Measurements from ENCODE around the gene DDIT4. TPM values are rescaled to one million over a fixed set of nuclear protein-coding genes. Genes with fewer than 3 reads are reported as not detected.
A peak's percentile ranks its signal among the peaks of the same experiment; 100 is the strongest.
"Not testable (repeated sequence)": the region's sequence is repeated elsewhere in the genome, so short reads cannot be mapped to it uniquely, and the experiment has no call there.

The DDIT4 gene
- total and polyA plus RNA-seq, 3 experiments from 2014 or later, result 144 to 183 (median 156) TPM

DNA sequence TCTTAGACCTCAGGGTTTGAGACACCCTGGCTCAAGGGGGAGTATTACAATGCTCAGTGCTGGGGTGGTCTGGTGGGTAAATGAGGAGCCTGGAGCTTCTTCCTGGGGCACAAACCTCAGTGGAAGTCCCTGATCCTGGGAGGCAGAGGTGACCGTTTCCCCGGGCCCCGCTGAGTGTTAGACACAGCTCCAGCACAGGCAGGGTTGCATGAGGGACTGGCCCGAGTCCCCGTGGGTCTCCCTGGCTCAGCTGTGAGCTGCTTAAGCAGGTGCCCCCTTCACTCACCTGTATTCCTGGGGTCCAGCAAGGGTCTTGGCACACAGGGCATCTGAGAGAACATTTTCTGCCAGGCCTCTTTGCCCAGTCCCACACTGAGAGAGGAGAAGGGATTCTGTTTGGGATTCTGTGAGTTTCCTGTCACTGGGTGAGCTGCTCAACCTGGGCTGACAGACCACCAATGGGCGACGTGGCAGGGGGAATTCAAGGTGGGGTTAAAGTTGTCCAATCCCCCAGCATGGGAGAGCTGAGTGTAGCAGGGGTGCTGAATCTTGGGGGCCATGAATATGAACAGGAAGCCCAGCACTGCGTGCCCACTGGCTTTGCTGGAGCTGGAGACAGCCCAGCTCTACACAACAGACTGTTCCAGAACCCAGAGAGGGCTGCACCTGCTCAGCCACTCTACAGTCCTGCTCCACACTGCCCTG lies 29.9 kb downstream of the DDIT4 start:
- peak overlapping the region in 6 of 8 donors; percentile 57 to 81 (median 66) for H3K27ac Mint-ChIP-seq
- H3K36me3 ChIP-seq (ENCODE audit: insufficient read depth, low read length), result no peaks in the 10 kb centered on the region
- peaks cover 28% of the 10 kb centered on the region for H3K4me1 ChIP-seq (ENCODE audit: insufficient read depth, low read length)
- no peak for DNase-seq
- no peaks in the 10 kb centered on the region for H3K27me3 ChIP-seq (ENCODE audit: insufficient read depth, low read length, poor library complexity, severe bottlenecking)
- CTCF ChIA-PET, result interaction anchor here (1.0 to 1.8 kb wide), 5 partner anchors 10 to 33 kb away, joined by 3 to 6 read pairs (median 4); no protein-coding TSS in a partner anchor
- POLR2A ChIA-PET, result interaction anchor here (0.6 to 0.8 kb wide), 2 partner anchors 20 to 1833 kb away, joined by 3 read pairs; no protein-coding TSS in a partner anchor
- no peaks in the 10 kb centered on the region for H3K9me3 Mint-ChIP-seq
- no peaks in the 10 kb centered on the region for H3K36me3 Mint-ChIP-seq
- no peak overlapping the region for H3K27ac ChIP-seq (ENCODE audit: low read depth, low read length)
- H3K27me3 Mint-ChIP-seq, result peaks cover 0 to 1% of the 10 kb centered on the region in 2 donors
- peak overlapping the region in 1 of 7 donors; percentile 14 for H3K4me3 Mint-ChIP-seq
- H3K9me3 ChIP-seq (ENCODE audit: low read length), result no peaks in the 10 kb centered on the region
- peaks cover 25 to 45% (median 27%) of the 10 kb centered on the region in 3 donors for H3K4me1 Mint-ChIP-seq
- no peak overlapping the region for H3K4me3 ChIP-seq (ENCODE audit: low read length)

DNA sequence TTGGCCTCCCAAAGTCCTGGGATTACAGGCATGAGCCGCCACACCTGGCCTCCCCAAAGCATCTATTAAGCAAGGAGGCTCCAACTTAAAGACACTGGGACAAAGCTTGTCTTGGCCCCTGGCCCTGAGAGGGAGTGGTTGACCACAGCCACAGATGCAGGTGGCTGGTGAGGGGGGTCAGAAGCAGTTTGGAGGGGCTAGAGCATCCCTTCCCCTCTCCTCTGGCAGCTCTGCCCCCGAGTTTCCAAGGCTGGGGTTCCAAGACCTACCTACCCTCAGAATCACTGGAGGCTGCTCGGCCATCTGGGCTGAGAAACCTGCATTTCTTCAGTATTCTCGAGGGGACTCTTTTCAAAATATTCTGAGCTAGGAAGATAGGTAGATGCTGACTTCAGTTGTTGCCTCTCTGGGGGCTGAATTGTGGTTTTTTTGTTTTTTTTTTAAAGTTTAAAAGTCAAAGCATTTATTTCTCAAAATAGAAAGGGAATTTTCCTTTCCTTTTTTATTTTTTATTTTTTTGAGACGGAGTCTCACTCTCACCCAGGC lies 32.6 kb downstream of the DDIT4 start:
- Mint-ChIP-seq H3K27ac (peak overlapping the region in 4 of 8 donors; percentile 41 to 78 (median 74)), H3K27me3 (peaks cover 0 to 1% of the 10 kb centered on the region in 2 donors), H3K4me1 (peaks cover 30 to 53% (median 35%) of the 10 kb centered on the region in 3 donors), H3K36me3 (no peaks in the 10 kb centered on the region), H3K9me3 (no peaks in the 10 kb centered on the region), H3K4me3 (no peak overlapping the region)
- DNase-seq, result no peak
- ChIA-PET CTCF (no interaction called here), POLR2A (no interaction called here)
- Histone ChIP-seq H3K27me3 (ENCODE audit: insufficient read depth, low read length, poor library complexity, severe bottlenecking) (no peaks in the 10 kb centered on the region), H3K27ac (ENCODE audit: low read depth, low read length) (no peak overlapping the region), H3K4me3 (ENCODE audit: low read length) (no peak overlapping the region), H3K9me3 (ENCODE audit: low read length) (no peaks in the 10 kb centered on the region), H3K4me1 (ENCODE audit: insufficient read depth, low read length) (peaks cover 47% of the 10 kb centered on the region), H3K36me3 (ENCODE audit: insufficient read depth, low read length) (no peaks in the 10 kb centered on the region)

DNA sequence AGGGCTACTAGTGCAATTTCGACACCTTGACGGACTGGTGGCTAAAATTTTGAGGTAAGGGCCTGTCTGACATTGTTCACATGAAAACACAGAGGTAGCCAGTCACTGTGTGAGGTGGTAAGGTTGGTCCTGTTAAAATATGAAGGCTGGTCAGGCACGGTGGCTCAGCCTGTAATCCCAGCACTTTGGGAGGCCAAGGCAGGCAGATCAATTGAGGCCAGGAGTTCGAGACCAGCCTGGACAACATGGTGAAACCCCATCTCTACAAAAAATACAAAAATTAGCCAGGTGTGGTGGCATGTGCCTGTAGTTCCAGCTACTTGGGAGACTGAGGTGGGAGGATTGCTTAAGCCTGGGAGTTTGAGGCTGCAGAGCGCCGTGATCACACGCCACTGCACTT lies 34.0 kb downstream of the DDIT4 start:
- peaks cover 53% of the 10 kb centered on the region for H3K4me1 ChIP-seq (ENCODE audit: insufficient read depth, low read length)
- H3K9me3 ChIP-seq (ENCODE audit: low read length); DNase-seq; H3K4me3 Mint-ChIP-seq; H3K27me3 Mint-ChIP-seq; H3K36me3 ChIP-seq (ENCODE audit: insufficient read depth, low read length); H3K9me3 Mint-ChIP-seq; H3K36me3 Mint-ChIP-seq; H3K4me3 ChIP-seq (ENCODE audit: low read length); H3K27me3 ChIP-seq (ENCODE audit: insufficient read depth, low read length, poor library complexity, severe bottlenecking): not testable (repeated sequence)
- ChIA-PET POLR2A (interaction anchor here (1.0 kb wide), 1 partner anchor 11 kb away, joined by 4 read pairs; no protein-coding TSS in a partner anchor), CTCF (interaction anchor here (1.0 to 2.1 kb wide), 3 partner anchors 11 to 29 kb away, joined by 3 to 6 read pairs (median 4); no protein-coding TSS in a partner anchor)
- Mint-ChIP-seq H3K27ac (peak overlapping the region in 3 of 8 donors; percentile 12 to 88 (median 54)), H3K4me1 (peaks cover 31 to 53% (median 32%) of the 10 kb centered on the region in 3 donors)
- H3K27ac ChIP-seq (ENCODE audit: low read depth, low read length), result peak overlapping the region; percentile 63

DNA sequence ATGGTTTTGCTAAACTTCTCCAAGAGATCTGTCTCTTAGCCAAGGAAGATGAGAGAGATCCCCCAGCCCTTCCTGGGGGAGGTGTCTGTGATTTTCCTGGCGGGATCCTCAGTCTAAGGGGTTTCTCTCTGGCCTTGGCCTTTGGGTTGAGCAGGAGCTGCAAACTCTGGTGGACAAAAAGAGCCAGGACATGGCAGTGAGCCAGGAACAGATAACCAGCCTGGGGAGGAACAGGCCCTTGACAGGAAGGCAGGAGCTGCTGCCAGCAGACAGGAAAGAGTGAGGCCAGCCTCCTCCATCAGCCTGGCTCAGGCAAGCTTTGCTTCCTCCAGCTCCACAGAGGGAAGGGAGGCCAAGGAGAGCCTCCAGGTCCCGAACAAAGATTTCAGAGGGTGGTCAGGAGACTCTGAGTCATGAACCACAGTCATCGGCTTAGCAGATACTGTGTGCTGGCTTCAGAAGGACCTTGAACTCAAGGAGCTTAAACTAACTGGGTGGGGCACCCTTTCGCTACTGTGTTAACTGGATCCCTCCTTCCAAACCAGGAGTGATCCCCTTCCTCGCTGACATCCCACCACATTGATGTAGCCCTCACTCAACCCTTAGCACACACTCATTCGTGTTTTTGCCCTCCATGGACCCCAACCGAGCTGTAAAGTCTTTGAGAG lies 34.7 kb downstream of the DDIT4 start:
- peak overlapping the region; percentile 63 for H3K27ac ChIP-seq (ENCODE audit: low read depth, low read length)
- H3K4me1 ChIP-seq (ENCODE audit: insufficient read depth, low read length), result peaks cover 53% of the 10 kb centered on the region
- Mint-ChIP-seq H3K27me3 (peaks cover 0 to 1% of the 10 kb centered on the region in 2 donors), H3K4me1 (peaks cover 31 to 53% (median 32%) of the 10 kb centered on the region in 3 donors), H3K36me3 (no peaks in the 10 kb centered on the region), H3K4me3 (no peak overlapping the region), H3K27ac (peak overlapping the region; percentile 15 to 82 (median 61)), H3K9me3 (no peaks in the 10 kb centered on the region)
- H3K4me3 ChIP-seq (ENCODE audit: low read length), result no peak overlapping the region
- H3K9me3 ChIP-seq (ENCODE audit: low read length), result no peaks in the 10 kb centered on the region
- ChIA-PET CTCF (interaction anchor here (0.7 to 2.1 kb wide), 5 partner anchors 8 to 29 kb away, joined by 3 to 6 read pairs (median 4); no protein-coding TSS in a partner anchor), POLR2A (interaction anchor here (1.0 kb wide), 1 partner anchor 10 kb away, joined by 4 read pairs; no protein-coding TSS in a partner anchor)
- H3K27me3 ChIP-seq (ENCODE audit: insufficient read depth, low read length, poor library complexity, severe bottlenecking), result no peaks in the 10 kb centered on the region
- H3K36me3 ChIP-seq (ENCODE audit: insufficient read depth, low read length), result no peaks in the 10 kb centered on the region
- DNase-seq, result no peak

DNA sequence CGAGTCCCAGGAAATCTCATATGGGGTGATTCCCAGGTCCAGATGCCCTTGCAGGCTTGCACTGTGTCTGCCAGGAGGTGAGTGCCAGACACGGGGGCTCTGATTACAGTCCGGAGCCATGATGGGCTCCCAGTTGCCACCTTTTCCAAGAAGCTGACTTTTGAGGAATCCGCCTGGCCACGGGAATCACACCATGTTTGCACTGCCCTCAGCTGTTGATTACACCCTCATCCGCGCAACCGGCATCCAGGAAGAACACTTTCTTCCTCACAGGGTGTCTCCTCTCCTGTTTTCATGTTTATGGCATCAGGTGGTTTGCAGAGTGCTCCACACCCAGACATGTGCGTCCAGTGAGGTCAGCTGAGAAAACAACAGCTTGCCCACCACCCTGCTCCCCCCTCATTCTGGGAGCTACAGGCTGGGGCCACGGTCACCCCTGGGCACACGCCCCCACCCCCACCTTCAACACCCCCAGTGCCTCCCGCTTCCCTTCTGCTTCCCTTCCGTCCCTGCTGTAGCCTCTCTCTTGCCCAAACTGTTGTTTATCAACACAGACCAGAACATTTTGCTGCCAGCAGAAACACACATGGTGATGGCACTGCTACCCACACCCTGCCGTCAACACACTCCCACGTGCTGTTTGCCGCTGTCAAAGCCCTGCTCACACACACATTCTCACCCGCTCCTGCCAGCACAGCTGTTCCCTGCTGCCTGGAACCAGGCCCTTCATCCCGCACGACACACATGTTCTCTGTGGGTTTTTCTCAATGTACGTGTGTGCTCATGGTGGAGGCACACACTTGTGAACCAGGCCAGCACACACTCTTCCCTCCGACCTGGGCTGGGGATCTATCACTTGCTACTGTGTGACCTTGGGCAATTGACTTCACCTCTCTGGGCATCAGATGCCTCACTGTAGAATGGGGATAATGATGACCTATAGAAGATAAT lies 35.8 kb downstream of the DDIT4 start:
- H3K9me3 ChIP-seq (ENCODE audit: low read length), result no peaks in the 10 kb centered on the region
- Mint-ChIP-seq H3K36me3 (no peaks in the 10 kb centered on the region), H3K9me3 (no peaks in the 10 kb centered on the region), H3K4me3 (no peak overlapping the region), H3K27me3 (peaks cover 0 to 1% of the 10 kb centered on the region in 2 donors), H3K27ac (peak overlapping the region in 4 of 8 donors; percentile 51 to 82 (median 70)), H3K4me1 (peaks cover 25 to 46% (median 29%) of the 10 kb centered on the region in 3 donors)
- no peak for DNase-seq
- POLR2A ChIA-PET, result no interaction called here
- no peaks in the 10 kb centered on the region for H3K36me3 ChIP-seq (ENCODE audit: insufficient read depth, low read length)
- no peak overlapping the region for H3K4me3 ChIP-seq (ENCODE audit: low read length)
- H3K4me1 ChIP-seq (ENCODE audit: insufficient read depth, low read length), result peaks cover 53% of the 10 kb centered on the region
- CTCF ChIA-PET, result interaction anchor here (1.1 to 2.1 kb wide), 3 partner anchors 7 to 27 kb away, joined by 3 to 6 read pairs (median 5); no protein-coding TSS in a partner anchor
- H3K27me3 ChIP-seq (ENCODE audit: insufficient read depth, low read length, poor library complexity, severe bottlenecking), result no peaks in the 10 kb centered on the region
- H3K27ac ChIP-seq (ENCODE audit: low read depth, low read length), result peak overlapping the region; percentile 63

DNA sequence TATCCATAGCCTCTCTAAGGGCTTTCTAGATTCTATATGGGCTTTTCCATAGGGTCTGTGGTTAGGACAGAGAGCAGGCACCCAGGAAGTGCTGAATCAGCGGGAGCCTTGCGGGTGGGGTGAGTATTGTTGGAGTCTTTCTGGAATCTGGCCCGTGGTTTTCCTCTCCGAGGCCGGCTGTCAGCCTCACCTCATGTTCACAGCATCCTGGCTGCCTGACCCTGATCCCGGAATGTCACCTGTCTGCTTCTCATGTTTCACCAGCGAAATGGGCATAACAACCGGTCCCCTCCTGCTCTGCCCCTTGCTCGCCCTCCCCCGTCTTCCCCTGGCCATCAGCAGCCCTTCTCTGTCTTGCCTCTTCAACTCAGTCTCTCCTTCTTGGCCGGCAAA lies 36.5 kb downstream of the DDIT4 start:
- H3K27ac Mint-ChIP-seq, result peak overlapping the region in 4 of 8 donors; percentile 51 to 72 (median 70)

DNA sequence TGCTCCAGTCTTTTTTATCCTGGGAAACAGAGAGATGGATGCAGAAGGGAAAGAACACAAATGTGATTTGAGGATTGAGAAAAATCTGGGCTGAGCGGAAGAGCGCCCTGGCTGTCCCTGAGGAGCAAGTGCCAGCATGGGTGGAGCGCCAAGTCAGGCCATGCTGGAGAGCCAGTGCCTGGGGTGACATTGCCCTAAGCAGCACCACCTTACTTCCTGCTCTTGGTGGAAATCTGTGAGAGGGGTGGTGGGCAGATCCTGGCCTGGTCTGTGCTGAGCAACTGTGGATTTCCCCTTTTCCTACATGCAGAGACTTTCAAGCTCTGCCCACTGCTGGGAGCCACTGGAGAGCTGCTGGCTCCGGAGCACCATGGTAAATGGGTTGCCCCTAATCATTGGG lies 36.9 kb downstream of the DDIT4 start:
- no peaks in the 10 kb centered on the region for H3K36me3 Mint-ChIP-seq
- no peaks in the 10 kb centered on the region for H3K9me3 Mint-ChIP-seq
- peak overlapping the region in 2 of 8 donors; percentile 67 to 72 for H3K27ac Mint-ChIP-seq
- H3K4me3 ChIP-seq (ENCODE audit: low read length), result no peak overlapping the region
- peaks cover 20 to 45% (median 25%) of the 10 kb centered on the region in 3 donors for H3K4me1 Mint-ChIP-seq
- no peak overlapping the region for H3K27ac ChIP-seq (ENCODE audit: low read depth, low read length)
- ChIA-PET POLR2A (interaction anchor here (0.9 kb wide), 1 partner anchor 8 kb away, joined by 3 read pairs; no protein-coding TSS in a partner anchor), CTCF (interaction anchor here (1.0 kb wide), 1 partner anchor 11 kb away, joined by 3 read pairs; no protein-coding TSS in a partner anchor)
- no peak for DNase-seq
- no peaks in the 10 kb centered on the region for H3K27me3 ChIP-seq (ENCODE audit: insufficient read depth, low read length, poor library complexity, severe bottlenecking)
- no peak overlapping the region for H3K4me3 Mint-ChIP-seq
- no peaks in the 10 kb centered on the region for H3K9me3 ChIP-seq (ENCODE audit: low read length)
- H3K36me3 ChIP-seq (ENCODE audit: insufficient read depth, low read length), result no peaks in the 10 kb centered on the region
- peaks cover 0 to 1% of the 10 kb centered on the region in 2 donors for H3K27me3 Mint-ChIP-seq
- H3K4me1 ChIP-seq (ENCODE audit: insufficient read depth, low read length), result peaks cover 52% of the 10 kb centered on the region

More for the DNA sequence above, 36.5 kb downstream of the DDIT4 start:
- Mint-ChIP-seq H3K9me3 (no peaks in the 10 kb centered on the region), H3K36me3 (no peaks in the 10 kb centered on the region), H3K4me3 (no peak overlapping the region), H3K4me1 (peaks cover 22 to 45% (median 26%) of the 10 kb centered on the region in 3 donors), H3K27me3 (peaks cover 0 to 1% of the 10 kb centered on the region in 2 donors)
- Histone ChIP-seq H3K27ac (ENCODE audit: low read depth, low read length) (no peak overlapping the region), H3K27me3 (ENCODE audit: insufficient read depth, low read length, poor library complexity, severe bottlenecking) (no peaks in the 10 kb centered on the region), H3K4me1 (ENCODE audit: insufficient read depth, low read length) (peaks cover 52% of the 10 kb centered on the region), H3K36me3 (ENCODE audit: insufficient read depth, low read length) (no peaks in the 10 kb centered on the region), H3K9me3 (ENCODE audit: low read length) (no peaks in the 10 kb centered on the region), H3K4me3 (ENCODE audit: low read length) (no peak overlapping the region)
- no peak for DNase-seq
- CTCF ChIA-PET, result no interaction called here
- POLR2A ChIA-PET, result interaction anchor here (0.9 kb wide), 1 partner anchor 9 kb away, joined by 3 read pairs; no protein-coding TSS in a partner anchor

Data from CD8-positive, alpha-beta memory T cell (primary cell).